Stimulated activated naive CD8-positive, alpha-beta T cell treated with anti-CD3 and anti-CD28 coated beads, Interleukin-15, Interleukin-2, amounts not matched to agents 100 ng/mL and 50 ng/mL, for 24 hours (primary cell): Measurements from ENCODE around the gene SEC22C.

ENCODE experiments used
- H3K27ac Mint-ChIP-seq: one replicate; pipeline ENCODE4 v1.8.0; 2021; ENCODE audit warnings: mild to moderate bottlenecking, mixed read lengths
- H3K27me3 Mint-ChIP-seq: one replicate; pipeline ENCODE4 v1.8.0; 2021; ENCODE audit warnings: mixed read lengths
- H3K36me3 Mint-ChIP-seq: one replicate; pipeline ENCODE4 v1.8.0; 2021; ENCODE audit warnings: low read depth, mixed read lengths
- H3K4me1 Mint-ChIP-seq: one replicate; pipeline ENCODE4 v1.8.0; 2021; ENCODE audit warnings: low read depth, mixed read lengths
- H3K4me3 Mint-ChIP-seq: one replicate; pipeline ENCODE4 v1.8.0; 2021; ENCODE audit warnings: mild to moderate bottlenecking, mixed read lengths
- H3K9me3 Mint-ChIP-seq: one replicate; pipeline ENCODE4 v1.8.0; 2021; ENCODE audit warnings: mixed read lengths

SEC22C gene

GRCh38 chr3:42533161-42533897 lies 48.4 kb downstream of the SEC22C start:
- Mint-ChIP-seq H3K27ac (no peak overlapping the region), H3K9me3 (no peaks in the 10 kb centered on the region), H3K36me3 (no peaks in the 10 kb centered on the region), H3K27me3 (no peaks in the 10 kb centered on the region), H3K4me3 (no peak overlapping the region), H3K4me1 (peaks cover 29% of the 10 kb centered on the region)

DNA sequence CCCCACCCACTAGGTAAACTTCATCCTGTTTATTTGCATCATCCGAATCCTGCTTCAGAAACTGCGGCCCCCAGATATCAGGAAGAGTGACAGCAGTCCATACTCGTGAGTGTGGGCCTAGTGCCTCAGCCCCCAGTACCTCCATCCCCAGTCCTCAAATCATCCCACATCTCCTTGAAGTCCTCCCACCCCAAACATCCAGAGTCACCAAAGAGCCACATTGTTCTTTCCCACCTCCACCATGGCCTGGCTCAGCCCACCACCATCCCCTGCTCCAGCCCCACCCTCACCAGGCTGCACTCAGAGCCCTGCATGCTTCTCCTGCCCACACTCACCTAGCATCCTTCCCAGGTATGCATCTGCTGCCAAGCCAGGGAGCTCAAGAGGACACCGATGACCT lies 49.5 kb downstream of the SEC22C start:
- Mint-ChIP-seq H3K4me3 (no peak overlapping the region), H3K27ac (no peak overlapping the region), H3K4me1 (peaks cover 37% of the 10 kb centered on the region), H3K27me3 (no peaks in the 10 kb centered on the region), H3K36me3 (no peaks in the 10 kb centered on the region), H3K9me3 (no peaks in the 10 kb centered on the region)

GRCh38 chr3:42531470-42531869 lies 50.3 kb downstream of the SEC22C start:
- H3K27ac Mint-ChIP-seq, result no peak overlapping the region
- H3K4me1 Mint-ChIP-seq, result peaks cover 44% of the 10 kb centered on the region
- no peaks in the 10 kb centered on the region for H3K9me3 Mint-ChIP-seq
- H3K36me3 Mint-ChIP-seq, result no peaks in the 10 kb centered on the region
- H3K4me3 Mint-ChIP-seq, result no peak overlapping the region
- H3K27me3 Mint-ChIP-seq, result no peaks in the 10 kb centered on the region

- peaks cover 48% of the 10 kb centered on the region for H3K4me1 Mint-ChIP-seq
- no peak overlapping the region for H3K27ac Mint-ChIP-seq
- no peaks in the 10 kb centered on the region for H3K36me3 Mint-ChIP-seq
Measured at GRCh38 chr3:42530073-42530472, 51.7 kb downstream of the SEC22C start.

DNA sequence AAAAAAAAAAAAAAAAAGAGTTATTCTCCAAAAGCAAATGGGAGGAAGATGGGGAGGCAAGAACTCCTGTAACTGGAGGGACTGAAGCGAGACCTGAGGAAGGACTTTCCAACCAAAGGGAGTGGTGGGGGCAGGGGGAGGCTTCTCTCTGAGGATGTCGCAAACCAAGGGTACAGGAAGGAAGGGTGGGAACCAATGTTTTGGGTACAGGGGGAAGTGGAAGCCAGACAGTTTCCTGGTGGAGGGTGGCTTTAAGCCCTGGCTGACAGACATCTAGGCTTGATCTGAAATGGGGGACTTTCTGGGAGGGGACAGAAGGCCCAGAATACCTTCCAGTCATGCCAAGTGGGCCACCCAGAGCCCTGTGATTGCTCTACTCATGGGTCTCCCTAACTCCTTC lies 52.3 kb downstream of the SEC22C start:
- Mint-ChIP-seq H3K27me3 (no peaks in the 10 kb centered on the region), H3K36me3 (no peaks in the 10 kb centered on the region), H3K27ac (no peak overlapping the region), H3K9me3 (no peaks in the 10 kb centered on the region), H3K4me1 (peaks cover 48% of the 10 kb centered on the region), H3K4me3 (no peak overlapping the region)

More at GRCh38 chr3:42530073-42530472, 51.7 kb downstream of the SEC22C start:
- Mint-ChIP-seq H3K9me3 (no peaks in the 10 kb centered on the region), H3K27me3 (no peaks in the 10 kb centered on the region), H3K4me3 (no peak overlapping the region)

- Mint-ChIP-seq H3K9me3 (no peaks in the 10 kb centered on the region), H3K27ac (peak overlapping the region; percentile 73), H3K27me3 (no peaks in the 10 kb centered on the region), H3K4me1 (peaks cover 41% of the 10 kb centered on the region), H3K36me3 (no peaks in the 10 kb centered on the region), H3K4me3 (no peak overlapping the region)
Measured at GRCh38 chr3:42527368-42527917, 54.3 kb downstream of the SEC22C start.

DNA sequence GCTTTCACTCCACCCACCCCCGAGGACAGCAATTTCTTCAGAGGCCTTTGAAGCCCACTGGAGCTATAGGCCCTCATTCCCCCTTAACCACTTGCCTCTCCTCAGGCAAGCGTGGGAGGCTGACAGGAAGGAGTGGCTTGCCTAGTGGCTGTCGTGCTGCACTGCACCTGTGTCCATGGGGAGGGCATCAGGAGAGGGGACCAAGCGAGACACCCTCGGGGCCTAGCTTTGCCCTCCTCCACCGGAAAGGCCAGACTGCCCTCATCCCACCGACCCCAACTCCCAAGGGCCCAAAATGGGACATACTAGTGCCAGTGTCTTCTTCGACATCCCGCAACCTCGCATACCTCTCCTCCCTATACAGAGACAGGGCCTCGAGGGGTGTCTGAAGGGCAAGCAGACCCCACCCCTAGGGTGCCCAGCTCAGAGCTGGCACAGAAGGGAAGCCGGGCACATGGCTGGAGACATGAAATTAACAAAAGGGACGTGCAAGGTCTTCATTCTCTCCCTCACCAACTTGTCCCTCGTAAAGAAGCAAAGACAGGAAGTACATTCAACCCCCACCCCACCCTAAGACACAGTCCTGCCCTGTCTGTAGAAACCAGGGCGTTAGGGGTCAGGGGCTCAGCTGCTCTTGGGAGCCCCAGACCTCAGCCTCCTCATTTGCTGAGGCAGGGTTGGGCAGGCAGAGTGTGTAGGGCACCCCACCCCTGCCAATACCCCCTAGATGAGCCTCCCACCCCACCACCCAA lies 55.0 kb downstream of the SEC22C start:
- H3K4me3 Mint-ChIP-seq, result no peak overlapping the region
- H3K27me3 Mint-ChIP-seq, result no peaks in the 10 kb centered on the region
- H3K4me1 Mint-ChIP-seq, result peaks cover 41% of the 10 kb centered on the region

GRCh38 chr3:42525736-42526345 lies 55.9 kb downstream of the SEC22C start:
- no peak overlapping the region for H3K27ac Mint-ChIP-seq
- no peak overlapping the region for H3K4me3 Mint-ChIP-seq
- no peaks in the 10 kb centered on the region for H3K9me3 Mint-ChIP-seq
- no peaks in the 10 kb centered on the region for H3K27me3 Mint-ChIP-seq
- H3K36me3 Mint-ChIP-seq, result no peaks in the 10 kb centered on the region
- peaks cover 46% of the 10 kb centered on the region for H3K4me1 Mint-ChIP-seq

More for the DNA sequence above, 55.0 kb downstream of the SEC22C start:
- no peaks in the 10 kb centered on the region for H3K36me3 Mint-ChIP-seq
- no peaks in the 10 kb centered on the region for H3K9me3 Mint-ChIP-seq
- peak overlapping the region; percentile 73 for H3K27ac Mint-ChIP-seq

- Mint-ChIP-seq H3K27me3 (no peaks in the 10 kb centered on the region), H3K36me3 (no peaks in the 10 kb centered on the region), H3K4me1 (peaks cover 45% of the 10 kb centered on the region), H3K9me3 (no peaks in the 10 kb centered on the region), H3K4me3 (no peak overlapping the region), H3K27ac (no peak overlapping the region)
Measured at GRCh38 chr3:42525212-42525611, 56.6 kb downstream of the SEC22C start.

DNA sequence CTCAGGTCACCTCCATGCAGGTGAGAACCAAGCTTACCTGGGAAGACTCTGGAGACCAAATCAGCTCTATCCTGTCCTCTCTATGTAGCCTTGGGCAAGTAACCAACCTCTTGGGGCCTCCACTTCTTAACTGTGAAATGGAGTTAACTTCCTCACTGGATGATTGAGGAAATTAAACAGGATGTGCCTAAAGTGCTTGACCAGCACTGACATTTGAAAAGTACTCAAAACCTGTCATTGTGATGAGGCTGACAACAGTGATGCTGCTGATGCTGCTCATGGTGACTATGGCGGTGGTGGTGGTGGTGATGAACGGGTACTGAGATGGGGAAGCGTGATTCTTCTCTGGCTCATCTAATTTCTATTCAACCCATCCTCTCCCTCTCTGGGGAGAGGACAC lies 57.0 kb downstream of the SEC22C start:
- H3K36me3 Mint-ChIP-seq, result no peaks in the 10 kb centered on the region
- peaks cover 45% of the 10 kb centered on the region for H3K4me1 Mint-ChIP-seq
- H3K9me3 Mint-ChIP-seq, result no peaks in the 10 kb centered on the region
- no peak overlapping the region for H3K4me3 Mint-ChIP-seq
- H3K27ac Mint-ChIP-seq, result no peak overlapping the region
- no peaks in the 10 kb centered on the region for H3K27me3 Mint-ChIP-seq

DNA sequence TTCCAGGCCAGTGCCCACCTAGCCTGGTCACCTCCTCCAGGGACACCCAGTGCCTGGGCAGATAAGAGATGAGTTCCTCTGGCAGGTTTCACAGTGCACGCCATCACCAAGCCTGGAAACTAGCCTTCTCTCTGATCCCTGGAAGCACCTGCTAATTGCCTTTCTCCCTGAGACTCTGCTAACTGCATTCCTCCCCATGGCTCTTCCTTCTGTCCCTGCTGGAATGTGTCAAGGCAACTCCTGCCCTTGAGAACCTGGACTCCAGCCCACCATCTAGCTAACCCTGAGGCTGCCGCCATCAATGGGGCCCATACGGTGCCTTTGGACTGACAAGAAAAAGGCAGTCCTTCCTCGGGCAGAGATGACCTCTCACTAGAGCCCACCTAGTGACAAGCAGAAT lies 60.9 kb downstream of the SEC22C start:
- no peaks in the 10 kb centered on the region for H3K36me3 Mint-ChIP-seq
- H3K4me3 Mint-ChIP-seq, result no peak overlapping the region
- H3K27ac Mint-ChIP-seq, result no peak overlapping the region
- peaks cover 23% of the 10 kb centered on the region for H3K4me1 Mint-ChIP-seq
- no peaks in the 10 kb centered on the region for H3K9me3 Mint-ChIP-seq
- H3K27me3 Mint-ChIP-seq, result no peaks in the 10 kb centered on the region

DNA sequence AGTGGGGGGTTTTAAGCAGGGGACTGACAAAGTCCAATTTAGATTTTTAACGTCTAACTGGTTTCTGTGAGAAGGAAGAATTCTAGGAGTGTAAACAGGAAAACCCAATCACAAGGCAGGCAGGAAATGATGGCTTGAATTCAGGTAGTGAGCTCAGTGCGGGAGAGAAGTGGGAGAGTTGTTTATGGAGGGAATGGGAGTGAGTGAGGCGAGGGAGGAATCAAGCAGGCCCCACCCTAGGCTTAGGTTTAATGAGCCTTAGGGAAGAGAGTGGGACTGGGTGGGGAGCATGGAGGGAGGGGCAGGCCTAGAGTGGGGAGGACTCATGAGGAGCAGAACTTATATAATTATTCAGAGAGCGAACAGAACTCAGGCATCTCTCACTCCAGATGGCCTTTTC lies 61.4 kb downstream of the SEC22C start:
- no peak overlapping the region for H3K4me3 Mint-ChIP-seq
- H3K9me3 Mint-ChIP-seq, result no peaks in the 10 kb centered on the region
- H3K27ac Mint-ChIP-seq, result no peak overlapping the region
- peaks cover 23% of the 10 kb centered on the region for H3K4me1 Mint-ChIP-seq
- no peaks in the 10 kb centered on the region for H3K36me3 Mint-ChIP-seq
- H3K27me3 Mint-ChIP-seq, result no peaks in the 10 kb centered on the region

GRCh38 chr3:42519568-42519962 lies 62.2 kb downstream of the SEC22C start:
- Mint-ChIP-seq H3K27me3 (no peaks in the 10 kb centered on the region), H3K27ac (no peak overlapping the region), H3K36me3 (no peaks in the 10 kb centered on the region), H3K4me1 (peaks cover 23% of the 10 kb centered on the region), H3K9me3 (no peaks in the 10 kb centered on the region), H3K4me3 (no peak overlapping the region)

DNA sequence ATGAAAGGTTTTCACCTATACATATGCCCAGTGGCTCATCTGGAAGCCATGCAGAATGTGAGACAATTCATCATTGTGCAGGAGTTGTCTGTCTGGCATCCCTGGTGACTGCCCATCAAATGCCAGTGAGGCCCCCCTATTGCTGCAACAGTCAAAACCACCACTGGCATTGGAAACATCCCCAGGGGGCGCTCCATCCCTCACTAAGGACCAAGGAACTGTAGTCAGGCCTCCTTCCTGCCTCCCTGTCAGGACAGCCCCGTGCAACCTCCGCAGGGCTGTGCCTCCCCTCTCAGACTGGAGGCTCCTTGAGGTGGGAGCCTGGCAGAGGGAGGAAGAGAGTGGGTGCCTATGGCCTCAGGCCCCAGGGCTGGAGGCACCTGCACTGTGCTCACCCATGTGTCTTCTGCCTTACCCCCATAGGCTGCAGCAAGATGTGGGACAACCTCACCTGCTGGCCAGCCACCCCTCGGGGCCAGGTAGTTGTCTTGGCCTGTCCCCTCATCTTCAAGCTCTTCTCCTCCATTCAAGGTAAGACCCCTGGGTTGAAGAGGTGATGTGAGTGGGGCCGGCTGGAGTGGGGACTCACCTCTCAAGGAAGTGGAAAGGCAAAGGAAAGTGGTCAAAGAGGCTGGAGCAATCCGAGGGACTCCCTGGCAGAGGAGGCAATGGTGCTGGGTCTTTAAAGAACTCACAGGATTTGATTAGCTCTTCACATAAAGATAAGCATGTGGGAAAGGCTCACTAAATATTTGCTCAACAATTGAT lies 62.8 kb downstream of the SEC22C start:
- Mint-ChIP-seq H3K36me3 (no peaks in the 10 kb centered on the region), H3K4me1 (peaks cover 23% of the 10 kb centered on the region), H3K27ac (no peak overlapping the region), H3K9me3 (no peaks in the 10 kb centered on the region), H3K27me3 (no peaks in the 10 kb centered on the region), H3K4me3 (no peak overlapping the region)
